Measurements from ENCODE around the gene DNAI4.

- TF ChIP-seq CTCF (IDR thresholded peaks at IDR 0.05; ENCODE audit: poor library complexity) (no peak), EZH2 (IDR thresholded peaks at IDR 0.05; ENCODE audit: borderline replicate concordance) (no peak), EZH2phosphoT487 (IDR thresholded peaks at IDR 0.05; ENCODE audit: low read depth, severe bottlenecking, unreplicated experiment) (no peak)
Observed at GRCh38 chr1:66809245-66809644, 115.4 kb downstream of the DNAI4 start.
